ENCODE data around the gene TECPR1. TPM values are rescaled to one million over a fixed set of nuclear protein-coding genes. Genes with fewer than 3 reads are reported as not detected.
"Not testable (repeated sequence)": the region's sequence is repeated elsewhere in the genome, so short reads cannot be mapped to it uniquely, and the experiment has no call there.

The TECPR1 gene
- total RNA-seq, 2 experiments from 2014 or later, result 34.5 to 35.3 TPM

- H3K4me3 Mint-ChIP-seq, result no peak overlapping the region
- ChIA-PET CTCF (no interaction called here), POLR2A (no interaction called here)
- H3K27me3 Mint-ChIP-seq, result no peaks in the 10 kb centered on the region
- no peak overlapping the region for H3K27ac Mint-ChIP-seq
- no peaks in the 10 kb centered on the region for H3K4me1 Mint-ChIP-seq (ENCODE audit: low read depth)
- no peak for DNase-seq
- H3K9me3 Mint-ChIP-seq, result no peaks in the 10 kb centered on the region
- H3K36me3 Mint-ChIP-seq, result peaks cover 15% of the 10 kb centered on the region
- intact Hi-C loops (cut with micrococcal nuclease), result no loop called here
These were observed 24.1 kb downstream of the TECPR1 start for GRCh38 chr7:98227939-98228338.

GRCh38 chr7:98225913-98226614 lies 26.0 kb downstream of the TECPR1 start:
- H3K4me1 Mint-ChIP-seq (ENCODE audit: low read depth), result no peaks in the 10 kb centered on the region
- no peak overlapping the region for H3K4me3 Mint-ChIP-seq
- intact Hi-C loops (cut with micrococcal nuclease), result no loop called here
- no peaks in the 10 kb centered on the region for H3K9me3 Mint-ChIP-seq
- ChIA-PET CTCF (no interaction called here), POLR2A (no interaction called here)
- no peak overlapping the region for H3K27ac Mint-ChIP-seq
- peaks cover 17% of the 10 kb centered on the region for H3K36me3 Mint-ChIP-seq
- no peaks in the 10 kb centered on the region for H3K27me3 Mint-ChIP-seq
- no peak for DNase-seq

- no peak for DNase-seq
- Mint-ChIP-seq H3K4me3 (no peak overlapping the region), H3K4me1 (ENCODE audit: low read depth) (no peaks in the 10 kb centered on the region), H3K27me3 (no peaks in the 10 kb centered on the region), H3K9me3 (no peaks in the 10 kb centered on the region), H3K27ac (no peak overlapping the region), H3K36me3 (peaks cover 17% of the 10 kb centered on the region)
- CTCF ChIA-PET, result no interaction called here
- POLR2A ChIA-PET, result no interaction called here
- intact Hi-C loops (cut with micrococcal nuclease), result no loop called here
These were observed 27.3 kb downstream of the TECPR1 start for GRCh38 chr7:98224701-98225181.

DNA sequence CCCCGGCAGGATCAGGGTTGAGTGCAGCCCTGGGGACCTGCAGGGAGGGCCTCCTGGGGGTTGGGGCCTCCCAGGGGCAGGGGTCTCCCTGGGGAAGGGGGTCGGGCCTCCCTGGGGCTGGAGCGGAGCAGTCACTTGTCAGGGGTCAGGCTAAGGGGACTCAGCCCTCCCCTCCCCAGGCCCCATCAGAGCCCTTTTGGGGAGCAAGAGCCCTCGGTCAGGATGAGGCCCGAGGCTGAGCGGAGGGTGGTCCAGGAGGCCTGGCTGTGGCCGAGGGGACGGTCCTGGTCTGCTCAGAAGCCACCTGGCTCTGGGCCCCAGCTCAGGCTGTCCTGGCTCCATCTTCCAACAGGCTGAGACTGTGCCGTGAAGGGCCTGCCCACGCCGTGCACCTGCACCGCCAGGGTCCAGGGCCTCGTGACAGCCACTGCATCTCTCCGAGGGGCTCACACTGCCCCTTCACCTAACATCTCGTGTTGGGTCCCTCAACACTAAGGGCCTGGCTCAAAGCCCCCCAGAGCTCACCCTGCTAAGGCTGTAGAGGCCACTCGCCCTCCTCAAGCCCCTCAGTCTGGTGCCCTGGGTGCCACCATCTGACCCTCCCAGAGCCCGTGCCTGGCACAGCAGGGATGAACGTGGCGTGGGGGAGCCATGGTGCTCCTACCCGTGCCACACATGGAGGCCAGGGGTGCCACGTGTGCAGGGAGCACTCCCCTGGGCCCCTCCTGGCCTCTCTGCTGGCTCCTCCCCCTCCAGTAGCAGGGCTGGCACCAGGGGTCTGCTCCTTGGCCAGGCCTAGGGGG lies 27.9 kb downstream of the TECPR1 start:
- no peaks in the 10 kb centered on the region for H3K27me3 Mint-ChIP-seq
- H3K9me3 Mint-ChIP-seq, result no peaks in the 10 kb centered on the region
- CTCF ChIA-PET, result no interaction called here
- H3K36me3 Mint-ChIP-seq, result peaks cover 19% of the 10 kb centered on the region
- intact Hi-C loops (cut with micrococcal nuclease), result no loop called here
- peaks cover 4% of the 10 kb centered on the region for H3K4me1 Mint-ChIP-seq (ENCODE audit: low read depth)
- H3K27ac Mint-ChIP-seq, result no peak overlapping the region
- no peak overlapping the region for H3K4me3 Mint-ChIP-seq
- POLR2A ChIA-PET, result no interaction called here
- DNase-seq, result no peak

GRCh38 chr7:98223351-98223897 lies 28.6 kb downstream of the TECPR1 start:
- Mint-ChIP-seq H3K27ac (no peak overlapping the region), H3K4me3 (no peak overlapping the region), H3K27me3 (no peaks in the 10 kb centered on the region), H3K9me3 (no peaks in the 10 kb centered on the region), H3K36me3 (peaks cover 19% of the 10 kb centered on the region), H3K4me1 (ENCODE audit: low read depth) (peaks cover 11% of the 10 kb centered on the region)
- intact Hi-C loops (cut with micrococcal nuclease), result no loop called here
- no peak for DNase-seq
- ChIA-PET CTCF (no interaction called here), POLR2A (no interaction called here)

- DNase-seq, result no peak
These were observed 29.4 kb downstream of the TECPR1 start for GRCh38 chr7:98222533-98223195.

DNA sequence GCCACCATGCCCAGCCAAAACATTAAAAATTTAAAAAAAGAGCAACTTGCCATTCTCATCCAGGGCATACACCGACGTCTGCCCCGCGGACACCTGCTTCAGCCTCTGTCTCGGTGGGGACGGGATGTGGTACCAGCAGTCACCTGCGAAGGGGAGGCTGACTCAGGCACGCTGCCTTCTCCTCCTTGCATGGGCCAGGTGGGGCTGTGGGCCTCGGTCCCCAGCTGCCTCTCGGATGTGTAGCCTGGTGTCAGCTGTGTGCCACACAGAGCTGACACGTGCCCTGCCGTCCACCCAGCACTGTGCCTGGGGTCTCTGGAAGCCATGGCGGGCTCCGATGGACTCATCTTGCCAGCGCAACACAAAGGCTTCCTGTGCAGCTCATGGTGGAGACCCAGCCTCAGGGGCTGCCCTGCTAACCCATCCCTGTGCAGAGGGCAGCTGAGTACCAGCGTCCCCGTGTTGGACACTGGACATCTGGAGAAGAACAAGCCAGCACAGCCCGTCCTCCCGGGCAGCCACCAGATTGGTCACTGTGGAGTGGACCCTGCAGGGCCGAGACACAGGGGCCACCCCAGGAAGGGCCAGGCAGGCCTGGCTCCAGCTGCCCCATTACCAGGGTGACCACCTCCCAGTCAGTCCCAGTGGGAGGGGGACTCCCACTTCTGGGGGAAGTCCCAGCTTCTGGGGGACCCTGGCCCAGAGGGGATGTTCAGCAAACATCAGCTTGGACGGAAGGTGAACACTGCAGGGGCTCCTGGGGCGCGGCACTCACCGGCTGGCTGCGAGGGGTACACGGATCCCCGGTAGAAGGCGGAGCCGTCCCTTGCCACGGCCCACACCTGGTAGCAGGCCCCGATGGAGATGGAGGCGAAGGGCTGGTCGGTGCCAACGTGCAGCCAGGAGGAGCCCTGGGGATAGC lies 30.2 kb downstream of the TECPR1 start:
- ChIA-PET POLR2A (no interaction called here), CTCF (no interaction called here)
- Mint-ChIP-seq H3K27ac (no peak overlapping the region), H3K9me3 (no peaks in the 10 kb centered on the region), H3K4me1 (ENCODE audit: low read depth) (peaks cover 15% of the 10 kb centered on the region), H3K27me3 (no peaks in the 10 kb centered on the region), H3K4me3 (no peak overlapping the region), H3K36me3 (peaks cover 11% of the 10 kb centered on the region)
- no peak for DNase-seq
- intact Hi-C loops (cut with micrococcal nuclease), result no loop called here

More at GRCh38 chr7:98222533-98223195, 29.4 kb downstream of the TECPR1 start:
- H3K4me1 Mint-ChIP-seq (ENCODE audit: low read depth), result peaks cover 15% of the 10 kb centered on the region
- H3K27ac Mint-ChIP-seq, result no peak overlapping the region
- ChIA-PET POLR2A (no interaction called here), CTCF (no interaction called here)
- intact Hi-C loops (cut with micrococcal nuclease), result no loop called here
- H3K27me3 Mint-ChIP-seq, result no peaks in the 10 kb centered on the region
- H3K36me3 Mint-ChIP-seq, result peaks cover 13% of the 10 kb centered on the region
- no peak overlapping the region for H3K4me3 Mint-ChIP-seq
- no peaks in the 10 kb centered on the region for H3K9me3 Mint-ChIP-seq

DNA sequence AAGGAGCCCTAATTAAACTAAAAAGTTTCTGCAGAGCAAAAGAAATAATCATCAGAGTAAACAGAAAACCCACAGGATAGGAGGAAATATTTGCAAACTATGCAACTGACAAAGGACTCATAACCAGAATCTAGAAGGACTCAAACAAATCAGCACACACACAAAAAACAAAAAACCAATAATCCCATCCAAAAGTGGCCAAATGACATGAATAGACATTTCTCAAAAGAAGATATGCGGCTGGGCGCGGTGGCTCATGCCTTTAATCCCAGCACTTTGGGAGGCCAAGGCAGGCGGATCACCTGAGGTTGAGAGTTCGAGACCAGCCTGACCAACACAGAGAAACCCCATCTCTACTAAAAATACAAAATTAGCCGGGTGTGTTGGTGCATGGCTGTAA lies 32.6 kb downstream of the TECPR1 start:
- intact Hi-C loops (cut with micrococcal nuclease); H3K9me3 Mint-ChIP-seq; H3K4me3 Mint-ChIP-seq; H3K27me3 Mint-ChIP-seq; CTCF ChIA-PET; DNase-seq; POLR2A ChIA-PET: not testable (repeated sequence)
- peaks cover 12% of the 10 kb centered on the region for H3K36me3 Mint-ChIP-seq
- H3K27ac Mint-ChIP-seq, result peak overlapping the region; percentile 11
- peaks cover 15% of the 10 kb centered on the region for H3K4me1 Mint-ChIP-seq (ENCODE audit: low read depth)

- Mint-ChIP-seq H3K4me3 (no peak overlapping the region), H3K9me3 (no peaks in the 10 kb centered on the region), H3K27me3 (no peaks in the 10 kb centered on the region), H3K27ac (peak overlapping the region; percentile 40), H3K4me1 (ENCODE audit: low read depth) (peaks cover 15% of the 10 kb centered on the region), H3K36me3 (peaks cover 8% of the 10 kb centered on the region)
- POLR2A ChIA-PET, result no interaction called here
- intact Hi-C loops (cut with micrococcal nuclease), result no loop called here
- CTCF ChIA-PET, result no interaction called here
- DNase-seq, result no peak
These were observed 34.1 kb downstream of the TECPR1 start for GRCh38 chr7:98217623-98218582.

GRCh38 chr7:98216941-98217622 lies 35.0 kb downstream of the TECPR1 start:
- Mint-ChIP-seq H3K9me3 (no peaks in the 10 kb centered on the region), H3K27me3 (no peaks in the 10 kb centered on the region), H3K27ac (no peak overlapping the region), H3K36me3 (peaks cover 8% of the 10 kb centered on the region), H3K4me3 (no peak overlapping the region), H3K4me1 (ENCODE audit: low read depth) (peaks cover 15% of the 10 kb centered on the region)
- POLR2A ChIA-PET, result no interaction called here
- CTCF ChIA-PET, result no interaction called here
- intact Hi-C loops (cut with micrococcal nuclease), result no loop called here
- DNase-seq, result no peak

Data from activated CD4-positive, alpha-beta memory T cell treated with anti-CD3 and anti-CD28 coated beads for 36 hours (primary cell).